ENCODE measurements around the gene SF3A2.

SF3A2 gene

GRCh38 chr19:2228157-2229030 is 8.2 kb upstream of the SF3A2 start:
- FAIRE-seq: no peak

- no peak for FAIRE-seq
Observed at GRCh38 chr19:2229103-2230032, 7.3 kb upstream of the SF3A2 start.

GRCh38 chr19:2230033-2230531 is 6.5 kb upstream of the SF3A2 start:
- FAIRE-seq: no peak

- FAIRE-seq: no peak
Observed at GRCh38 chr19:2230807-2231533, 5.7 kb upstream of the SF3A2 start.

- FAIRE-seq: no peak
Observed at GRCh38 chr19:2231621-2232221, 4.9 kb upstream of the SF3A2 start.

GRCh38 chr19:2232286-2233151 is 4.1 kb upstream of the SF3A2 start:
- no peak for FAIRE-seq

GRCh38 chr19:2233601-2234280 is 2.9 kb upstream of the SF3A2 start:
- no peak for FAIRE-seq

GRCh38 chr19:2234996-2235380 is 1.6 kb upstream of the SF3A2 start:
- FAIRE-seq: no peak

- FAIRE-seq: no peak
Observed at GRCh38 chr19:2235381-2236063, 1.1 kb upstream of the SF3A2 start.

- no peak for FAIRE-seq
Observed at GRCh38 chr19:2236064-2236313, 635 bp upstream of the SF3A2 start.

GRCh38 chr19:2237051-2237868 is 636 bp downstream of the SF3A2 start:
- FAIRE-seq: no peak

GRCh38 chr19:2237869-2238153 is 1.2 kb downstream of the SF3A2 start:
- no peak for FAIRE-seq

GRCh38 chr19:2239173-2239572 is 2.5 kb downstream of the SF3A2 start:
- no peak for FAIRE-seq

- no peak for FAIRE-seq
Observed at GRCh38 chr19:2239771-2240770, 3.4 kb downstream of the SF3A2 start.

GRCh38 chr19:2240881-2241760 is 4.5 kb downstream of the SF3A2 start:
- FAIRE-seq: no peak

- no peak for FAIRE-seq
Observed at GRCh38 chr19:2242092-2242537, 5.5 kb downstream of the SF3A2 start.

GRCh38 chr19:2242816-2243215 is 6.2 kb downstream of the SF3A2 start:
- no peak for FAIRE-seq
